Hematopoietic multipotent progenitor cell treated with erythropoietin and hydrocortisone succinate and interleukin-3 and kit ligand, for 8 days (in vitro differentiated cells): ENCODE data around the gene TDRD9.
"Not testable (repeated sequence)": the region's sequence is repeated elsewhere in the genome, so short reads cannot be mapped to it uniquely, and the experiment has no call there.

Experiments
- DNase-seq: peaks from one replicate; pipeline ENCODE4 v3.0.0-alpha.2; 2015

The TDRD9 gene, protein sequence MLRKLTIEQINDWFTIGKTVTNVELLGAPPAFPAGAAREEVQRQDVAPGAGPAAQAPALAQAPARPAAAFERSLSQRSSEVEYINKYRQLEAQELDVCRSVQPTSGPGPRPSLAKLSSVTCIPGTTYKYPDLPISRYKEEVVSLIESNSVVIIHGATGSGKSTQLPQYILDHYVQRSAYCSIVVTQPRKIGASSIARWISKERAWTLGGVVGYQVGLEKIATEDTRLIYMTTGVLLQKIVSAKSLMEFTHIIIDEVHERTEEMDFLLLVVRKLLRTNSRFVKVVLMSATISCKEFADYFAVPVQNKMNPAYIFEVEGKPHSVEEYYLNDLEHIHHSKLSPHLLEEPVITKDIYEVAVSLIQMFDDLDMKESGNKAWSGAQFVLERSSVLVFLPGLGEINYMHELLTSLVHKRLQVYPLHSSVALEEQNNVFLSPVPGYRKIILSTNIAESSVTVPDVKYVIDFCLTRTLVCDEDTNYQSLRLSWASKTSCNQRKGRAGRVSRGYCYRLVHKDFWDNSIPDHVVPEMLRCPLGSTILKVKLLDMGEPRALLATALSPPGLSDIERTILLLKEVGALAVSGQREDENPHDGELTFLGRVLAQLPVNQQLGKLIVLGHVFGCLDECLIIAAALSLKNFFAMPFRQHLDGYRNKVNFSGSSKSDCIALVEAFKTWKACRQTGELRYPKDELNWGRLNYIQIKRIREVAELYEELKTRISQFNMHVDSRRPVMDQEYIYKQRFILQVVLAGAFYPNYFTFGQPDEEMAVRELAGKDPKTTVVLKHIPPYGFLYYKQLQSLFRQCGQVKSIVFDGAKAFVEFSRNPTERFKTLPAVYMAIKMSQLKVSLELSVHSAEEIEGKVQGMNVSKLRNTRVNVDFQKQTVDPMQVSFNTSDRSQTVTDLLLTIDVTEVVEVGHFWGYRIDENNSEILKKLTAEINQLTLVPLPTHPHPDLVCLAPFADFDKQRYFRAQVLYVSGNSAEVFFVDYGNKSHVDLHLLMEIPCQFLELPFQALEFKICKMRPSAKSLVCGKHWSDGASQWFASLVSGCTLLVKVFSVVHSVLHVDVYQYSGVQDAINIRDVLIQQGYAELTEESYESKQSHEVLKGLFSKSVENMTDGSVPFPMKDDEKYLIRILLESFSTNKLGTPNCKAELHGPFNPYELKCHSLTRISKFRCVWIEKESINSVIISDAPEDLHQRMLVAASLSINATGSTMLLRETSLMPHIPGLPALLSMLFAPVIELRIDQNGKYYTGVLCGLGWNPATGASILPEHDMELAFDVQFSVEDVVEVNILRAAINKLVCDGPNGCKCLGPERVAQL (N-terminal part only)

DNA sequence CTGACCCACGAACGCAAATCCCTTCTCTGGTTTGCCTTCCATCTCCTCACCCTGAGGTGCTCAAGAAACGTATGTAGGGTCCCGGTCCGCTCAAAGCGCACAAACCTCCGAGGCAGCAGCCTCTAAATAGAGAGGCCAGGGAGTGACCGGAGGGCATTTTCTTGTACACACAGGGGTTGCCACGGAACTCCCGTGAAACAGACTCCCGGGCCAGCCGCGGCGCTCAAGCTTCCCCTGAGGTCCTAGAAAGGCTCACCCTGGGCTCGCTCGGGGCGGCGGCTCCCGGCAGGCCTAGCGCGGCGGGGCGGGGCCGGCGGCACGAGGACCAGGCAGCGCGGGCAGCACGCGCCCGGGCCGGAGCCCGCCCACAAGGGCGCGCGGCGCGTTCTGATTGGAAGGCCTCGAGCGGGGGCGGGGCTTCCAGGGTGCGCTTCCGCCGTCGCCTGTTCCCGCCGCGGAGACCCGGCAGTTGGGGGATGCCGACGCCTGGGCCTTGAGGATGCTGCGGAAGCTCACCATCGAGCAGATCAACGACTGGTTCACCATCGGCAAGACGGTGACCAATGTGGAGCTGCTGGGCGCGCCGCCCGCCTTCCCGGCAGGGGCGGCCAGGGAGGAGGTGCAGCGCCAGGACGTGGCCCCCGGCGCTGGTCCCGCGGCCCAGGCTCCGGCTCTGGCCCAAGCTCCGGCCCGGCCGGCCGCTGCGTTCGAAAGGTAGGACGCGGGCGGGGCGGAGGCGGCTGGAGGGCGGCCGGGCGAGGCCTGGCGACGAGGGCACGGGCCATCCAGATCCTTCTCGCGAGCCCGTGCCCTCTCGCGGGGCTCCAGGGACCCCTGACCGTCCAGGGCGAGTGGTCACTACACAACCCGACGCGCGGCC lies at the start of gene TDRD9:
TSS of gene TDRD9 (plus strand) at position 446 of the 880 bp plus-strand sequence. CDS start at position 500, 54 bp downstream.
- DNase-seq = no peak

DNA sequence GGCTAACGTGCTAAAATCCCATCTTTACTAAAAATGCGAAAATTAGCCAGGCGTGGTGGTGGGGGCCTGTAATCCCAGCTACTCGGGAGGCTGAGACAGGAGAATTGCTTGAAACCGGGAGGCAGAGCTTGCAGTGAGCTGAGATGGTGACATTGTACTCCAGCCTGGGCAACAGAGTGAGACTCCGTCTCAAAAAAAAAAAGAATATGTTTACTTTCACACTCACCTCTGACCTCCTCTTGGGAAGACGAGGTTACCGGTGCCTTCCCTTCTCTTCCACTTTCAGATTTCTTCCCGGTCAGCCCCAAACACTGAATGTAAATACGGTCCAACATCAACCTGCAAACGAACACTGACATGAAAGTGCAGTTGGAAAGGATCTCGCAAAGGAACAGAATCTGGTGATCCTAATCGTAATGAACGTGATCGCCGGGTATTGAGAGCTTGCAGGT lies 49.1 kb upstream of the TDRD9 start:
- no peak for DNase-seq

DNA sequence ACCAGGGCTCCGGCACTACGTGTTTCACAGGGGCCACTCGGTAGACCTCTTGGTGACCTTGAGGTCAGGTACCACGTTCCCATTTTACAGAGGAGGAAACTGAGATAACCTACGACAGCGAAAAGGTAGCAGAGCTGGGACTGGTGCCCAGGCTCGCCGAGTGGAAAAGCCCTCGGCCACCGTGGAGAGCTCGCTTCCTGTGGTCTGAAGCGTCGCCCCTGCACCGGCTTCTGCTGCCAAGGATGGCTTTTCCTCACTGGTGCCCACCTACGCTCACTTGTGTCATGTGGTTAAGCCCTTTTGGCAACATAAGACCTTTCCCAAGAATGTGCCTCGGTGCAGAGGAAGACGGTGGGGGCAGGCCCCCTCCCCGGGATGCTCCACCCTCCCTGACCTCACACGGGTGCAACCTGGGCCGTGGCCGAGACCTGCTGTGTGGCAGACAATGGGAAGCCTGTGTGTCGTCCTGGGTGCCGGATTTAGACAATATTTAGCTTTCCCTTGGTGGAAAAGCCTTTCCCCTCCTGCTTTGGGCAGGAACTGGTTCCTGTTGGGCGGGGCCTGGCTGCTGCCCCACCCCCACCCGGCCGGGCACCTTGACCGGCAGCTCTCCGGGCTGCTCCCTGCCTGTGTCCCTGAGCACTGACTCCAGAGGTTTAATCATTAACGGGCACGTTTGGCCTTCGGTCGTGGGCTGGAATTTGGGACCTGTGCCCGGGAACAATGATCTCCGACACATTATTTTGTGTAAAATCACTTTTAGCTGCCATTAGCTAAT lies 48.5 kb upstream of the TDRD9 start:
- no peak for DNase-seq

- DNase-seq = peak; percentile 73
These were observed 47.6 kb upstream of the TDRD9 start for GRCh38 chr14:103880348-103881267.

GRCh38 chr14:103881268-103882201 lies 46.7 kb upstream of the TDRD9 start:
- DNase-seq = no peak

DNA sequence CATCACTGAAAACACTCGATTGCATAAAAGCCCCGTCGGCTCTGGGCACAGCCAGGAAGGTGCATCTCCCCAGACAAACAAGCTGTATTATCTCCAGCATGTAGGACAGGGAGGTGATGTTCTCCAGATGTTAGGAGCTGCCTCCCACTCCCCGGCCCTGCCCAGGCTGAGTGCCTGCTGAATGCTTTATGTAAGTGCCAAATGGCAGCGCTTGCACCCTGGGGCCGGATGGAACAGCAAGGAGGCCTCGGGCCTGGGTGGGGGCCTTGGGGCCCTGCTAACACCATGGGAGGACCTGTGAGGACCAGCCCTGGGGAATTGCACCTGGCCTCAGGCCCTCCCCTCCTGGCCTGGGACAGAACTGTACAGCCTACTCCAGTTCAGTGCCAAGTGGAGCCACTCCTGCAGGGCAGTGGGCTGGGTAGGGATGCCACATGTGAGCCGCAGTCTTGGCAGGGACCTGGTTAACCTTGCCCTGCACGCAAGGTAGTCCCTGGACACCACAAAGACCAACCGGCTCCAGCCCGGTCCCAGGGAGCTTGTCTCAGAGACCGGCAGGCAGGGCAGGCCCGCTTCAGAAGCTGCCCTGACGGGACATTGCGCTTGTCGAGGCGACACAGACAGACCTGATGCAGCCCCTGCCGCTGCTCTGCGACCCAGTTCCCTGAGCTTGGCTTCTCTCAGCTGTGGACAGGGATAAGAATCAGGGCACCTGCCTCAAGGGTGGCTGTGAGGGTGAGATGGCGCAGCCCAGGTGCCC lies 45.6 kb upstream of the TDRD9 start:
- DNase-seq = no peak

DNA sequence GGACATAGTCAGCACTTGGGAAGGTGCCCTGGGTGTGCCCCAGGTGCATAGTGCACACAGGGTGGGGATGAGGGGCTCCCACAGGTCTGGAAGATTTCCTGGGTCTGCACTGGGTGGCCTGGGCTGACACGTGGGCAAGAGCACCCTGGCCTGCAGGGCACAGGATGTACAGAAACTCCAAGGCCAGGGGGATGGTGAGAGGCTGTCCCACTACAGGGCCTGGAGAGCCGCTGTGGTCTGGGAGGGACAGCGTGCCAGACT lies 45.1 kb upstream of the TDRD9 start:
- DNase-seq = no peak

- no peak for DNase-seq
These were observed 43.4 kb upstream of the TDRD9 start for GRCh38 chr14:103884854-103885253.

GRCh38 chr14:103885509-103885932 lies 42.7 kb upstream of the TDRD9 start:
- DNase-seq = no peak

DNA sequence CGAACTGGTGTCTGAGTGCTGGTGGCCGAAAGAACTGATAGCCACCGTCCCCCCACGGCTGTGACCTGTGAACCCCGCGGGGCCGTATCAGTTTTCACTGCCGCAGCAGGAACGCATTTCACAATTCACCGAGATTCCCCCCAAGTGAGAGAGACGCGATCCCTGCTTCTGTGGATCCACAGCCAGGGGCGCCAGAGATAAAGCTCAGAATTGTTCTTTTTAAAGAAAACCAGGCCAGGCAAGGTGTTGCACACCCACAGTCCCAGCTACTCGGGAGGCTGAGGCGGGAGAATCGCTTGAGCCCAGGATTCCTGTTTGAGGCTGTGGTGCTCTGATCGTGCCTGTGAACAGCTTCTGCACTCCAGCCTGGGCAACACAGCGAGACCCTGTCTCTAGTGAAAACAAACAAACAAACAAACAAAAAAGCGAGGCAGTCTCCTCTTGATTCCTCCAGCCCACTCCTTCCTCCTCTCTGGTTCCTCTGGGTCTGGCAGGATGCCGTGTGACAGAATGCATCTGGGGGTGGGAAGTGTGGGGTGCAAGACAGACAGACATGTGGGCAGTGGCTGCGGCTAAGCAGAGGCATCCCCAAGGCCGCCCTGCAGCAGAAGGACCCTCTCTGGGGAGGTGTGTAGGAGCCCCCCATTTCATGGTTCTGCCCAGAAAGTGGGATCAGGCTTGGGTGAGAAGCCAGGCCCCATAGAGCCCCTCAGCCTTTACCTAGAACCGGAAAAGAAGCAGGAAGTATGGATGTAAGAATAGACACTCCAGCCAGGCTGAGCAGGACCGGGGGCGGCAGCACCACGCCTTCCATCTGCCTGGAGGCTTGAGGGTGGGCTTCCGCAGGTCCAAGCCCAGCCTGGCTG lies 41.7 kb upstream of the TDRD9 start:
- no peak for DNase-seq

DNA sequence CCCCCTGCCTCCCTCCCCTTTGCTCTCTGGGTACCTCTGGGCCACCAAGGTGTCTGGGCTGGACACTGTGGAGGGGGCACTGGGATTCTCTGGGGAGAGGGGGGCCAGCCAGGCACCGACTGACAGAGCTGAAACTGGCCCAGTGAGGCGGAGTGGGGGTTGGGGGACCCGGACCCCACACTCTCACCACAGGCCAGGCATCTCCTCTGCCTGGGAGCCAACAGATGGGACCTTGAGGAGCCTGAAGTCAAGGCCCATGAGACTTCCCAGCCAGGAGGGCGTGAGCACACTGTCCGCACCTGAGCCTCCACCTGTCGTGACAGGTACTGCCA lies 41.1 kb upstream of the TDRD9 start:
- no peak for DNase-seq

- DNase-seq = no peak
These were observed 40.6 kb upstream of the TDRD9 start for GRCh38 chr14:103887557-103888115.

DNA sequence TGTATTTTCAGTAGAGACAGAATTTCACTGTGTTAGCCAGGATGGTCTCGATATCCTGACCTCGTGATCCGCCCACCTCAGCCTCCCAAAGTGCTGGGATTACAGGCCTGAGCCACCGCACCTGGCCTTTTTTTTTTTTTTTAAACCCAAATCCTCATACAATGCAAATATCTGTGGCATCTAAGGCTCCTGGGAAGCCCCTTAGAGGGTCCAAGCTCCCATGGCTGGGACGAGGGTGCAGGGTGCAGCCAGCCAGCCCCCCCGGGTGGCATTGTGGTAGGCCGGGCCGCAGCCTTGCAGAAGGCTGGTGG lies 39.3 kb upstream of the TDRD9 start:
- not testable (repeated sequence) for DNase-seq

DNA sequence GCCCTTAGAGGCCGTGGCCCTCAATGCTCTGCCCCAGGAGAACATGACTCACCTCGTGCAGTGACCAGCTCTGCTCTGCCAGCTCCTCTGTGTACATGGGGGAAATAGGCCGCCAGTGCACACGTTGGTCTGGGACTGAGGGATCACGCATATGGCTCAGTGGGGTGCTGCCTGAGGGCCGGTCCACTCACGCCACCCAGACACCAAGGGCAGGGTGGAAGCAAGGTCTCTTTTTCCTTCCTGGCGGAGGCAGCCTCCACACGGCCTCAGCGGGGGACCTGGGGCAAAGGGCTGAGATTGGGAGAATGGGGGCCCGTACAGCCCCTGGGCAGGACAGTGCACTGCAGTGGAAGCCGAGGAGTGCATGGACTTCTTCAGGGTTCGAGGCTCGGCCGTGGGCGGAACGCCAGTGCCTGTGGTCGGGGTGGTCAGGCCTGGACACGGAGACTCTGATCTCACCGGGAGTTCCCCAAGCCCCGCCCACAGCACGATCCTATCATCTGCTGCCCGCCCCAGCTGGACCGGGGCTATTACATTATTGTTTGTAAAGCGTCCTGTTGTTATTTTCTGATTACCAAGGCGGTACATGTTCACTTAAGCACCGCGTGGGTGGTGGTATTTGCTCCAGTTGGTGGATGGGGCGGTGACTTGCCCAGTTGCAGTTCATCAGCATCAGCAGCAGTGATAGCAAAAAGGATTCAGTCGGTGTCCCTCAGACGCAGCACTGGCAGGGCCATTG lies 38.8 kb upstream of the TDRD9 start:
- DNase-seq = no peak

DNA sequence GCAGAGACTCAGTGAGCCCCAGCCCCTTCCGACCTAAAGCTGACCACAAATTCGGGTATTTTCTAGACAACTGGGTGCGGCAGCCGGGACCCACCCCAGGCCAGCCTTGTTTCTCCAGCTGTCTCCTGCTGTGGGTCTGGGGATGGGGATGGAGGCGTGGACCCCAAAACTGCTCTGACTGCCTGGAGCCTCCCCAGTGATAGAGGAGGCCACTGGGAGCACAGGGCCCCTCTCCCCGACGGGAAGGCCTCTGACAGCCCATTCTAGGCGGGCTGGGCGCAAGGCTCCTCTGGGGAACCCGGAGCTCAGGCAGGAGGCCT lies 38.2 kb upstream of the TDRD9 start:
- no peak for DNase-seq

DNA sequence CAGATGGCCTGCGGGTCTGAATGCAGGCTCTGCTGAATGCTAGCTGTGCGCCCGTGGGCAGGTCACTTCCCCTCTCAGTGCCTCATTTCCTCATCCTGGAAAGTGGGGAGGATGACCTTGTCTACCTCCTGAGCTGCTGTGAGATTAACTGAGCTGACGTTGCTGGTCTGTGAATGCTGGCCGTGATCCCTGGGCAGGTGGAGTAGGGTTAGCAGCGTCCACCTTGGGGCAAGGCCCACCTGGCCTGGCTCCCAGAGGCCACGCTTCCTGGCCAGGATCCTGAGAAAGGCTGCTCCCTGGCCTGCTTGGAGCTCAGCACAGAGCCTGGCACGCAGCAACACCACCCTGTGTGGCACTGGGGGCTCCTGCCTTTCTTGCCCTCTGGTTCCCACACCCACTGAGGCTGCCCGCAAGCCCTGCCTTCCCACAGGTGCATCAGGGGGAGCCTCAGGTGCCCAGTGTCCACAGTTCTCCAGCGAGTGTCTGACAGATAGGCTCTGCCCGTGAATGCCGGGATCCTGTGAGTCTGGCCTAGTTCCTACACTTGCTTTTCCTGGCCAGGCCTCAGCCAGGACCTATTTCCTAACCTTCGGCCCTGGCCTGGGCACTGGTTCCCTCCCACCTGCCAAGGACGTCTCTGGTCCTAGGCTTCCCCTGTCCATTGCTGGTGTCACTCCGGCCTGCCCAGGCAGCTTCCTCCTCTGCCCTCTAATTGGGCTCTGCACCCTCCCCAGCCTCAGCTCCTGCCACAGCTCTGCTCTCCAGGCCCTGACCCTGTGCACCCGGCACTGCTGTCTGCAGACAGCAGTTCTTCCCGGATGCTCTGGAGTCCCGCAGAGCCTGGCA lies 37.2 kb upstream of the TDRD9 start:
- no peak for DNase-seq
